Spleen (tissue), 11 donors: Measurements from ENCODE around the gene AMZ2. TPM values are rescaled to one million over a fixed set of nuclear protein-coding genes. Genes with fewer than 3 reads are reported as not detected.
"Not testable (repeated sequence)": the region's sequence is repeated elsewhere in the genome, so short reads cannot be mapped to it uniquely, and the experiment has no call there.

Source experiments
- DNase-seq: peaks from one replicate; pipeline ENCODE4 v3.0.0-alpha.2; 2020
- H3K27ac ChIP-seq, 8 donors: fragments of 200-600 bp; sonication (generic) in 7 of 8; 1 replicate in 4 of 8; 2 replicates in 4 of 8; pipeline versions ENCODE4 v1.5.0 to v1.8.0; 2016 to 2021; ENCODE audit warnings: inconsistent platforms in 4 of 8, mild to moderate bottlenecking in 4 of 8, moderate library complexity in 1 of 8
- H3K27me3 ChIP-seq, 7 donors: fragments of 200-600 bp; sonication (generic) in 6 of 7; replicated peaks in 1 of 7; 1 replicate in 4 of 7; 2 replicates in 3 of 7; pipeline versions ENCODE4 v1.5.0 to v1.8.0; 2016 to 2021; ENCODE audit warnings: inconsistent platforms in 3 of 7, mild to moderate bottlenecking in 1 of 7
- H3K36me3 ChIP-seq, 6 donors: fragments of 200-600 bp; sonication (generic) in 5 of 6; 1 replicate in 4 of 6; 2 replicates in 2 of 6; pipeline versions ENCODE4 v1.5.0 to v1.8.0; 2016 to 2021; ENCODE audit warnings: inconsistent platforms in 2 of 6
- H3K4me1 ChIP-seq, 6 donors: fragments of 200-600 bp; sonication (generic) in 5 of 6; 1 replicate in 3 of 6; 2 replicates in 3 of 6; pipeline versions ENCODE4 v1.5.0 to v1.8.0; 2016 to 2021; ENCODE audit warnings: inconsistent platforms in 3 of 6
- H3K4me3 ChIP-seq, 8 donors: fragments of 200-600 bp; sonication (generic) in 7 of 8; 1 replicate in 4 of 8; 2 replicates in 4 of 8; pipeline versions ENCODE4 v1.5.0 to v1.8.0; 2016 to 2021; ENCODE audit warnings: inconsistent platforms in 4 of 8, mild to moderate bottlenecking in 4 of 8, moderate library complexity in 2 of 8
- H3K9me3 ChIP-seq, 8 donors: fragments of 200-600 bp; sonication (generic) in 7 of 8; 1 replicate in 4 of 8; 2 replicates in 4 of 8; pipeline versions ENCODE4 v1.5.0 to v1.8.0; 2016 to 2021; ENCODE audit warnings: inconsistent platforms in 4 of 8
- CTCF ChIP-seq, 11 experiments: fragments of 200-600 bp in 7 of 11; fragments of 450-650 bp in 4 of 11; sonication (generic) in 4 of 11; IDR thresholded peaks in 8 of 11; conservative IDR thresholded peaks in 3 of 11; 1 replicate in 7 of 11; 2 replicates in 4 of 11; pipeline versions ENCODE4 v1.4.0 to v1.8.0; 2016 to 2021; ENCODE audit warnings: antibody characterized with exemption in 11 of 11, inconsistent platforms in 4 of 11, mild to moderate bottlenecking in 1 of 11
- POLR2A ChIP-seq, 3 donors: fragments of 450-650 bp; IDR thresholded peaks; one replicate each; pipeline ENCODE4 v1.5.1; 2017; ENCODE audit warnings: antibody characterized with exemption in 3 of 3, mild to moderate bottlenecking in 1 of 3
- POLR2AphosphoS5 ChIP-seq, 3 donors: sonication (generic); formaldehyde crosslinking; IDR thresholded peaks; one replicate each; pipeline ENCODE4 v1.5.1; 2017; ENCODE audit warnings: antibody characterized with exemption in 3 of 3
- WGBS, 5 donors: extraction: QIAGEN DNeasy Blood & Tissue Kit in 3 of 5; methylation state at CpG; one replicate each; pipeline versions ENCODE4 v1.1.5 to v1.1.7; 2013 to 2018; 5-methylcytosine and 5-hydroxymethylcytosine counted together
- intact Hi-C: fragments of 100-400 bp; cut with DNase I; formaldehyde crosslinking; loops from one replicate; pipeline ENCODE4 v1.15.0; 2023; ENCODE audit warnings: low total_unique reads
- polyA plus RNA-seq, 3 donors: library from polyadenylated mRNA; stranded (reverse); fragments of 200-250 nt; gene quantifications; one replicate each; pipeline ENCODE4 v1.2.1, GENCODE V29; 2013
- total RNA-seq, 7 donors: library from RNA; depleted of rRNA in 3 of 7; stranded (reverse); fragments of >200 nt in 3 of 7; fragmentation: NEBNext Ultra II Directional in 4 of 7; extraction: Animal tissue kit (Norgen Biotek cat#: 25700) in 4 of 7; gene quantifications; one replicate each; pipeline versions ENCODE4 v1.1.0 to v1.2.1, GENCODE V29; 2016 to 2021
- donor health status: healthy with polysubstance abuse.
- donor health status: DM: no; HTN: no; CAD: no; lungs with moderate emphysema.
- donor health status: DM: no; HTN: no; CAD: no.
- donor health status: Bipolar disorder and iron deficiency.
- donor health status: healthy.
- donor health status: DM: no; HTN: no; CAD: no.
- donor health status: DM: yes; HTN: yes; CAD: no.

Gene AMZ2
- total and polyA plus RNA-seq, 10 donors = 40.4 to 75.1 (median 51.7) TPM

GRCh38 chr17:68277807-68278206, 30.0 kb downstream of the AMZ2 start:
- intact Hi-C loops = loop anchor here (10.0 kb wide), 1 partner anchor 157 kb away; no protein-coding TSS in a partner anchor
- no peak for DNase-seq
- Histone ChIP-seq H3K36me3 (peaks cover 0 to 79% (median 10%) of the 10 kb centered on the region in 6 donors), H3K4me1 (no peaks in the 10 kb centered on the region), H3K9me3 (peaks cover 0 to 11% (median 7%) of the 10 kb centered on the region in 8 donors), H3K4me3 (no peak overlapping the region), H3K27me3 (no peaks in the 10 kb centered on the region), H3K27ac (no peak overlapping the region)
- 94 to 98% (median 96%) methylated on average over 5 of the region's 5 CpGs for WGBS, 5 donors
- TF ChIP-seq CTCF (IDR thresholded peaks at IDR 0.05 in 8 of 11, conservative IDR thresholded peaks at IDR 0.05 in 3 of 11) = no peak
- TF ChIP-seq POLR2AphosphoS5 (IDR thresholded peaks at IDR 0.05) = no peak
- TF ChIP-seq POLR2A (IDR thresholded peaks at IDR 0.05) = no peak

GRCh38 chr17:68281965-68282364, 34.1 kb downstream of the AMZ2 start:
- WGBS, 5 donors = 80 to 97% (median 92%) methylated on average over 3 to 6 of the region's 6 CpGs
- intact Hi-C loops = not testable (repeated sequence)

GRCh38 chr17:68288375-68288774, 40.5 kb downstream of the AMZ2 start:
- peak overlapping the region; percentile 96 to 100 (median 98) for H3K27ac ChIP-seq
- no peaks in the 10 kb centered on the region for H3K9me3 ChIP-seq
- peaks cover 0 to 24% (median 0%) of the 10 kb centered on the region in 7 donors for H3K27me3 ChIP-seq
- intact Hi-C loops = no loop called here
- TF ChIP-seq POLR2AphosphoS5 (IDR thresholded peaks at IDR 0.05) (peak in 1 of 3 donors; percentile 24), CTCF (IDR thresholded peaks at IDR 0.05 in 8 of 11, conservative IDR thresholded peaks at IDR 0.05 in 3 of 11) (no peak), POLR2A (IDR thresholded peaks at IDR 0.05) (no peak)
- H3K4me1 ChIP-seq = peaks cover 12 to 59% (median 41%) of the 10 kb centered on the region in 6 donors
- 48 to 58% (median 48%) methylated on average over 5 of the region's 5 CpGs for WGBS, 5 donors
- no peak for DNase-seq
- H3K4me3 ChIP-seq = peak overlapping the region in 1 of 8 donors; percentile 94
- H3K36me3 ChIP-seq = no peaks in the 10 kb centered on the region

More at GRCh38 chr17:68281965-68282364, 34.1 kb downstream of the AMZ2 start:
- H3K4me1 ChIP-seq, H3K27me3 ChIP-seq, H3K4me3 ChIP-seq, H3K27ac ChIP-seq, DNase-seq: not testable (repeated sequence)
- peaks cover 0 to 11% (median 7%) of the 10 kb centered on the region in 8 donors for H3K9me3 ChIP-seq
- H3K36me3 ChIP-seq = peaks cover 0 to 43% (median 10%) of the 10 kb centered on the region in 6 donors

DNA sequence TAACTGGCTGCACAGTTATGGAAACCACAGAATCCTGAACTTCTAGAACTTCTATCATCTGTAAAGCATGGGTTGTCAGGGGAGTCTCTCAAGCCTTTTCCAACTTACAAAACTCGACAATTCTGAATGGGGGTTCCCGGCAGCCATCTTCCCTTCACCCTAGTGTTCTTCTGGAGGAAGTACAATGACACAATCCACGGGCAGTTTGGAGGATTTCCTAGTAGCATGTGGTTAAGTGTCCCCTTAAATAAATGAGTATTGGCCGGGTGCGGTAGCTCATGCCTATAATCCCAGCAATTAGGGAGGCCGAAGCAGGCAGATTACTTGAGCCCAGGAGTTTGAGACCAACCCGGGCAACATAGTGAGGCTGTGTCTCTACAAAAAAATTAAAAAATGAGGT, 41.0 kb downstream of the AMZ2 start:
- Histone ChIP-seq H3K4me3 (peak overlapping the region in 4 of 8 donors; percentile 62 to 94 (median 74)), H3K27me3 (peaks cover 0 to 24% (median 0%) of the 10 kb centered on the region in 7 donors), H3K27ac (peak overlapping the region; percentile 96 to 100 (median 98)), H3K4me1 (peaks cover 12 to 63% (median 42%) of the 10 kb centered on the region in 6 donors), H3K36me3 (no peaks in the 10 kb centered on the region), H3K9me3 (no peaks in the 10 kb centered on the region)
- no peak for DNase-seq
- peak in 3 of 11 experiments; percentile 32 to 56 (median 50) for TF ChIP-seq CTCF (IDR thresholded peaks at IDR 0.05 in 8 of 11, conservative IDR thresholded peaks at IDR 0.05 in 3 of 11)
- TF ChIP-seq POLR2AphosphoS5 (IDR thresholded peaks at IDR 0.05) = no peak
- intact Hi-C loops = no loop called here
- 34 to 57% (median 42%) methylated on average over 7 of the region's 7 CpGs for WGBS, 5 donors
